Activated gamma-delta T cell treated with anti-CD3 and anti-CD28 coated beads, Interleukin-2, amount 50 U/mL, for 16 hours (primary cell): ENCODE measurements around the gene LRRC8E.

Experiments used
- DNase-seq: peaks from one replicate; pipeline ENCODE4 v3.0.0-alpha.2; 2020; ENCODE audit warnings: low read depth

Gene LRRC8E

GRCh38 chr19:7868326-7868670 is 20.0 kb upstream of the LRRC8E start:
- no peak for DNase-seq

- peak; percentile 71 for DNase-seq
These were observed 19.4 kb upstream of the LRRC8E start for GRCh38 chr19:7868671-7869452.

GRCh38 chr19:7869453-7869909 is 18.8 kb upstream of the LRRC8E start:
- DNase-seq, result peak; percentile 60

GRCh38 chr19:7869910-7870511 is 18.3 kb upstream of the LRRC8E start:
- peak; percentile 24 for DNase-seq

GRCh38 chr19:7870571-7871436 is 17.5 kb upstream of the LRRC8E start:
- DNase-seq, result peak; percentile 24

GRCh38 chr19:7871437-7872305 is 16.6 kb upstream of the LRRC8E start:
- DNase-seq, result peak; percentile 64

GRCh38 chr19:7872306-7873204 is 15.8 kb upstream of the LRRC8E start:
- DNase-seq, result no peak

GRCh38 chr19:7873304-7874075 is 14.8 kb upstream of the LRRC8E start:
- DNase-seq, result no peak

GRCh38 chr19:7874076-7874896 is 14.0 kb upstream of the LRRC8E start, which contains the start of gene PRR36:
Gene PRR36 (minus strand): TSS chr19:7874390. CDS start chr19:7873689, 701 bp downstream.
- no peak for DNase-seq

- no peak for DNase-seq
These were observed 13.4 kb upstream of the LRRC8E start for GRCh38 chr19:7874897-7875273.

GRCh38 chr19:7877249-7877836 is 11.0 kb upstream of the LRRC8E start:
- no peak for DNase-seq

- no peak for DNase-seq
These were observed 9.1 kb upstream of the LRRC8E start for GRCh38 chr19:7879111-7879807.

GRCh38 chr19:7879836-7880235 is 8.5 kb upstream of the LRRC8E start:
- no peak for DNase-seq

- DNase-seq, result no peak
These were observed 6.4 kb upstream of the LRRC8E start for GRCh38 chr19:7881910-7882309.

GRCh38 chr19:7883105-7883504 is 5.2 kb upstream of the LRRC8E start:
- no peak for DNase-seq

- no peak for DNase-seq
These were observed 4.3 kb upstream of the LRRC8E start for GRCh38 chr19:7883796-7884570.

GRCh38 chr19:7885818-7886217 is 2.5 kb upstream of the LRRC8E start:
- no peak for DNase-seq
